Duodenal mucosa (tissue), 2 donors: ENCODE measurements around the gene SNPH.

Experiments used
- H3K27ac ChIP-seq: one replicate; pipeline ENCODE4 v1.7.0; 2013; ENCODE audit warnings: low read depth, low read length
- H3K27me3 ChIP-seq, 2 donors: one replicate each; pipeline ENCODE4 v1.7.0; 2013; ENCODE audit warnings: low read length in 2 of 2, control low read depth in 1 of 2; ENCODE audit not compliant: insufficient read depth in 2 of 2, control insufficient read depth in 1 of 2
- H3K36me3 ChIP-seq, 2 donors: one replicate each; pipeline ENCODE4 v1.7.0; 2013; ENCODE audit warnings: low read length in 2 of 2, control low read depth in 1 of 2; ENCODE audit not compliant: insufficient read depth in 2 of 2, control insufficient read depth in 1 of 2
- H3K4me1 ChIP-seq, 2 donors: one replicate each; pipeline ENCODE4 v1.7.0; 2013; ENCODE audit warnings: low read length in 2 of 2, control low read depth in 1 of 2; ENCODE audit not compliant: insufficient read depth in 2 of 2, control insufficient read depth in 1 of 2
- H3K4me3 ChIP-seq, 2 donors: one replicate each; pipeline ENCODE4 v1.7.0; 2013; ENCODE audit warnings: low read length in 2 of 2, low read depth in 1 of 2
- H3K9ac ChIP-seq, 2 donors: one replicate each; pipeline ENCODE4 v1.7.0; 2013; ENCODE audit warnings: low read length in 2 of 2, low read depth in 1 of 2
- H3K9me3 ChIP-seq, 2 donors: one replicate each; pipeline ENCODE4 v1.7.0; 2013; ENCODE audit warnings: low read length in 2 of 2, control low read depth in 1 of 2; ENCODE audit not compliant: control insufficient read depth in 1 of 2

SNPH gene

GRCh38 chr20:1287787-1288569 is 21.9 kb downstream of the SNPH start:
- H3K36me3 ChIP-seq = no peaks in the 10 kb centered on the region
- peaks cover 0 to 2% of the 10 kb centered on the region in 2 donors for H3K4me1 ChIP-seq
- no peaks in the 10 kb centered on the region for H3K27me3 ChIP-seq
- H3K4me3 ChIP-seq = no peak overlapping the region
- no peak overlapping the region for H3K9ac ChIP-seq
- no peaks in the 10 kb centered on the region for H3K9me3 ChIP-seq
- H3K27ac ChIP-seq = no peak overlapping the region

- Histone ChIP-seq H3K27ac (no peak overlapping the region), H3K27me3 (no peaks in the 10 kb centered on the region), H3K4me3 (no peak overlapping the region), H3K4me1 (peaks cover 0 to 4% of the 10 kb centered on the region in 2 donors), H3K9me3 (no peaks in the 10 kb centered on the region), H3K9ac (no peak overlapping the region), H3K36me3 (no peaks in the 10 kb centered on the region)
Measured at GRCh38 chr20:1291191-1291741, 25.2 kb downstream of the SNPH start.

GRCh38 chr20:1292620-1293019 is 26.5 kb downstream of the SNPH start:
- peaks cover 0 to 4% of the 10 kb centered on the region in 2 donors for H3K4me1 ChIP-seq
- H3K27me3 ChIP-seq = no peaks in the 10 kb centered on the region
- no peak overlapping the region for H3K4me3 ChIP-seq
- no peaks in the 10 kb centered on the region for H3K36me3 ChIP-seq
- no peak overlapping the region for H3K9ac ChIP-seq
- no peaks in the 10 kb centered on the region for H3K9me3 ChIP-seq
- H3K27ac ChIP-seq = no peak overlapping the region

- Histone ChIP-seq H3K4me3 (no peak overlapping the region), H3K9me3 (no peaks in the 10 kb centered on the region), H3K27me3 (no peaks in the 10 kb centered on the region), H3K4me1 (peaks cover 0 to 4% of the 10 kb centered on the region in 2 donors), H3K9ac (no peak overlapping the region), H3K27ac (no peak overlapping the region), H3K36me3 (no peaks in the 10 kb centered on the region)
Measured at GRCh38 chr20:1293641-1294379, 27.7 kb downstream of the SNPH start.

- H3K36me3 ChIP-seq = no peaks in the 10 kb centered on the region
- no peaks in the 10 kb centered on the region for H3K27me3 ChIP-seq
- H3K9ac ChIP-seq = no peak overlapping the region
- peaks cover 0 to 4% of the 10 kb centered on the region in 2 donors for H3K4me1 ChIP-seq
- no peak overlapping the region for H3K27ac ChIP-seq
- no peak overlapping the region for H3K4me3 ChIP-seq
- no peaks in the 10 kb centered on the region for H3K9me3 ChIP-seq
Measured at GRCh38 chr20:1294497-1294896, 28.4 kb downstream of the SNPH start.

- no peak overlapping the region for H3K27ac ChIP-seq
- no peak overlapping the region for H3K9ac ChIP-seq
- H3K36me3 ChIP-seq = no peaks in the 10 kb centered on the region
- H3K4me3 ChIP-seq = no peak overlapping the region
- H3K27me3 ChIP-seq = no peaks in the 10 kb centered on the region
- no peaks in the 10 kb centered on the region for H3K9me3 ChIP-seq
- peaks cover 0 to 4% of the 10 kb centered on the region in 2 donors for H3K4me1 ChIP-seq
Measured at GRCh38 chr20:1295276-1295930, 29.3 kb downstream of the SNPH start.

- no peak overlapping the region for H3K9ac ChIP-seq
- no peak overlapping the region for H3K4me3 ChIP-seq
- H3K9me3 ChIP-seq = no peaks in the 10 kb centered on the region
- no peaks in the 10 kb centered on the region for H3K36me3 ChIP-seq
- H3K27me3 ChIP-seq = no peaks in the 10 kb centered on the region
- peaks cover 0 to 7% of the 10 kb centered on the region in 2 donors for H3K4me1 ChIP-seq
- H3K27ac ChIP-seq = no peak overlapping the region
Measured at GRCh38 chr20:1296117-1296610, 30.1 kb downstream of the SNPH start.

- no peak overlapping the region for H3K27ac ChIP-seq
- no peaks in the 10 kb centered on the region for H3K36me3 ChIP-seq
- no peak overlapping the region for H3K9ac ChIP-seq
Measured at GRCh38 chr20:1296922-1297321, 30.8 kb downstream of the SNPH start.

GRCh38 chr20:1297486-1297885 is 31.4 kb downstream of the SNPH start:
- H3K36me3 ChIP-seq = no peaks in the 10 kb centered on the region
- H3K9me3 ChIP-seq = no peaks in the 10 kb centered on the region
- H3K9ac ChIP-seq = no peak overlapping the region
- no peak overlapping the region for H3K4me3 ChIP-seq
- no peaks in the 10 kb centered on the region for H3K27me3 ChIP-seq
- H3K4me1 ChIP-seq = peaks cover 0 to 7% of the 10 kb centered on the region in 2 donors
- H3K27ac ChIP-seq = no peak overlapping the region

More at GRCh38 chr20:1296922-1297321, 30.8 kb downstream of the SNPH start:
- Histone ChIP-seq H3K9me3 (no peaks in the 10 kb centered on the region), H3K4me3 (no peak overlapping the region), H3K4me1 (peaks cover 0 to 7% of the 10 kb centered on the region in 2 donors), H3K27me3 (no peaks in the 10 kb centered on the region)
